HG03196 (cell line): ENCODE data around the gene ZNF821.
"Not testable (repeated sequence)": the region's sequence is repeated elsewhere in the genome, so short reads cannot be mapped to it uniquely, and the experiment has no call there.

ENCODE experiments used
- ATAC-seq: cut with Tn5 transposase; IDR thresholded peaks from one replicate; pipeline ENCODE4 v1.9.1; 2021; ENCODE audit not compliant: unreplicated experiment

ZNF821 gene, protein sequence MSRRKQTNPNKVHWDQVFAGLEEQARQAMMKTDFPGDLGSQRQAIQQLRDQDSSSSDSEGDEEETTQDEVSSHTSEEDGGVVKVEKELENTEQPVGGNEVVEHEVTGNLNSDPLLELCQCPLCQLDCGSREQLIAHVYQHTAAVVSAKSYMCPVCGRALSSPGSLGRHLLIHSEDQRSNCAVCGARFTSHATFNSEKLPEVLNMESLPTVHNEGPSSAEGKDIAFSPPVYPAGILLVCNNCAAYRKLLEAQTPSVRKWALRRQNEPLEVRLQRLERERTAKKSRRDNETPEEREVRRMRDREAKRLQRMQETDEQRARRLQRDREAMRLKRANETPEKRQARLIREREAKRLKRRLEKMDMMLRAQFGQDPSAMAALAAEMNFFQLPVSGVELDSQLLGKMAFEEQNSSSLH

DNA sequence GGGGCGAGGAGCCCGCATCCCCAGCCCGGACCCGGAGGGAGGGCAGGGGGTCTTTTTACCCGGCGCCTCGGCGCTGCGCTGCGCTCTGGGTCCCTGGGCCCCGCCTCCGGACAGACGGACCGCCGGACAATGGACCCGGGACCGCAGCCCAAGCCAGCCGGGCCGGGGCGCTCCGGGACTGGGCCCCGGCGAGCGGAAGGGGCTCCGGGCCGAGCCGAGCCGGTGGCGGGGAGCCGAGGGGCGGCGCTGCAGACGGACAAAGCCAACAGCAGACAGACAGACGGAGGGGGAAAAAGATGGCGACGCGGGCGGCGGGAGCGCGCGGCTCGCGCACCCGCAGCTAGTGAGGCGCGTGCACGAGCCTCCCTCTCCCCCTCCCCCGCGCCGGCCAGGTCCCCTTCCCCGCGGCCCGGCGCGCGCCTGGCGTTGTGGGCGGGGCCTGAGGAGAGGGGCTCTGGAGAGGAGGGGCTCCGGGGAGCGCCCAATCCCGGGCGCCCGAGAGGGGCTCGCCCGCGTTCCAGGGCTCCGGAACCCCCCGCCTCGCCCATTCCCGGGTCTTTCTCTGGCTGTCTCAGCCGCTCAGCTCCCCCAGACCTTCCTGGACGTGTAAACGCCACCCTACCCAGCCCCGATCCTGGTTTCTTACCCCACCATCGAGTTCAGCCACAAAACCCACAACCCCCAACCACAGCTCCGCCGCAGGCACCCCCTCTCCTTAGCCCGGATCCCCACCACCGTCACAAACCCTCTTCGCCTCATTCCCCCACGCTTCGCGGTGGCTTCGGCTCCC lies at the start of gene ZNF821:
Gene ZNF821, minus strand, starts transcription at position 334 of the 790 bp plus-strand sequence. CDS start 4,236 bp downstream, outside the sequence.
- ATAC-seq: peak; percentile 50

DNA sequence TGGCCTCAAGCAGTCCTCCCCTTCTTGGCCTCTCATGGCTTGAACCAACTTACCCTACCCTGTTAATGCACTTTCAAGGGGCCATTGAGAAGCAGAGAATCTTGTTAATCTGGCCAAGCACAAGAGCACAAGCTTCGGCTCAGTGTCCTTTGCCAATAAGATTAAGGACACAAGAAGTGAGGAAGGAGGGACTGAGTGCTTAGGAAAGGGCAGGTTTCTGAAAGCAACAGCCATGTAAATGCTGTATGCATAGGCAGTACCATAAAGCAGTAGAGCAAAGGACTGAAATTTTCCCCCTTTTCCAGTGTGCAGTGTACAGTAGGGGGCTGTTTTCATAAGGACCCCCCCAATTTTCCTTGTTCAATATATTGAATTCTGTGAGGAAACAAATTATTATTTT lies 49.0 kb upstream of the ZNF821 start:
- no peak for ATAC-seq

DNA sequence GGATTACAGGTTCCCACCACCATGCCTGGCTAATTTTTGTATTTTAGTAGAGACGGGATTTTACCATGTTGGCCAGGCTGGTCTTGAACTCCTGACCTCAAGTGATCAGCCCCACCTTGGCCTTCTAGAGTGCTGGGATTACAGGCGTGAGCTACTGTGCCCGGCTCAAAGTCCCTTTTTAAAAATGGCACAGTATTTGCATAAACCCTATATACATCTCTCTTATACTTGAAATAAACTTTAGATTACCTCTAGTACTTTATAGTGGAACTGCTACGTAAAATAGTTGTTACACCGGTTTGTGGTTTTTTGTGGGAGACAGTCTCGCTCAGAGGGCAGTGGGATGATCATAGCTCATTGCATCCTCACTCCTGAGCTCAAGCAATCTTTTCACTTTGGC lies 47.6 kb upstream of the ZNF821 start:
- no peak for ATAC-seq

DNA sequence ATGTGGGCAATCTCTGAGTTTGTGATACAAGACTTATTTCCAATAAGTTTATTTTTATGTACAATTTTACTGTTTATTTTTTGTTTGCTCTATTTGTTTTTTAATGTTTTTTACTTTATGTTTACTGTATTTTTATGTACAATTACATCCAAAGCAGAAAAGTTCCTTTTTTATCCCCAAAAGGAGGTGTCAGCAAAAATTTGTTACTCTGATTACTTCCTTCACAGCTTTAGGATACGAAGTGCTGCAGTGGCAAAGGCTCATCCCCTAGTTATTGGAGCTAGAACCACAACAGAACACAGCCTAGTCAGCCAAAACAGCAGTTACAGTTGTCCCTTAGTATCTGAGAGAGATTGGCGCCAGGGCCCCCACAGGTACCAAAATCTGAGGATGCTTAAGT lies 47.0 kb upstream of the ZNF821 start:
- ATAC-seq: no peak

DNA sequence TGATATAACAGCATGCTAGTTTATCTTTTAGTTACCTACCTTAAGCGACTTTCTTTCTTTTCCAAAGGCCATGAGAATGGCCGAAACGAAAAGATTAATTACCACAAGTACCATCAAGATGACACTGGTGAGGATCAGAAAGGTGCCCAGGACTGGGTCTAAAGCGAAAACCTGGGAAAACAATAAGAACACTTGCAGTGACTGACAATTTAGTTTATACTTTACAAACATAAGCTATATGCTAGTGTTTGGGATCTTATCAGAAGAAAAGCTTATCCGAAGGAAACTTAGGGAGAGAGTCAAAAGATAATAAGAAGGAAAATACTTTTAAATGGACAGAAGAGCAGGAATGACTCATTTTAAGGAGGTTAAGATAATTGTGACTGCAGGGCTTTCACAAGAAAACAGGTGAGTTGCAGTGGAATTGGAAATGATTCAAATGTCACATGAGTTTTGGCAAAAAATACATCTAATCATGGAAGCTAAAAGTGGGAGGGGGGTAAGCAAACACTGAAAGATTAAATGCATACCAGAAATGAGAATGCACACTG lies 46.1 kb upstream of the ZNF821 start:
- no peak for ATAC-seq

DNA sequence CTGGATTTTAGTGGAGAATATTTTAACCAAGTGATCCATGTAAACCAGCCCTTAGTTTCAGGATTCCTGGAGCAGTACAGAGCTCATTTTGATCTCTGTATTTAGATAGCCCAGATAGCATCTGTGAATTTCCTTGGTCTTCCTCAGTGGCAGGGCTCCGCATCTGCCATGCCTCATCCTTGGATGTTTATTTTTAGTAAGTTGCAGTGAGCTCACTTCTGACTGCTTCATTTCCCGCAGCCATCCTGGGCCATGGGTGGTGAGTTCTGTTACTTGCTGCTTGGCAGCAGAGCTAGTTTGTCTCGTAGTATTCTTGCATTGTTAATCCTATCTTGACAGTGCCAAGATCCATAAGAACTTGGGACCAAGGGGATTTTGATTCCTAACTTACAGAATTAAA lies 45.1 kb upstream of the ZNF821 start:
- no peak for ATAC-seq

DNA sequence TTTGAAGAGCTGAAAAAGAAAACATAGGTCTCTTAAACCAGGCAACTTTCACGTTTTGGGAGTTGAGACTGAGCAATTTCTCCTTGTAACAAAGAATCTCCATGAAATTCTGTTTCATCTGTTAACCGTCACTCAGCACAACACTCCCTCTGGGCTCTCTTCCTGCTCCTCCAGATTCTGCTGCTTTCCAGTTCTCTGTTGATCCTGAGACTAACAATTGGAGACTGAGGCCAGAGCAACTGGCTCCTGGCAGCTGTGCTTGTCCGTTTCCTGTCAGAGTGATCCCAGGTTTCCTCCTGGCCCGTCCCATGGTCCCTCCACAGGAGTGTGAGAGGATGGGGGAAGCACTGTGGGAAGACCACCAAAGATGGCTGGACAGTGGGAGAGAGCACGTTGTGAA lies 43.8 kb upstream of the ZNF821 start:
- ATAC-seq: no peak

DNA sequence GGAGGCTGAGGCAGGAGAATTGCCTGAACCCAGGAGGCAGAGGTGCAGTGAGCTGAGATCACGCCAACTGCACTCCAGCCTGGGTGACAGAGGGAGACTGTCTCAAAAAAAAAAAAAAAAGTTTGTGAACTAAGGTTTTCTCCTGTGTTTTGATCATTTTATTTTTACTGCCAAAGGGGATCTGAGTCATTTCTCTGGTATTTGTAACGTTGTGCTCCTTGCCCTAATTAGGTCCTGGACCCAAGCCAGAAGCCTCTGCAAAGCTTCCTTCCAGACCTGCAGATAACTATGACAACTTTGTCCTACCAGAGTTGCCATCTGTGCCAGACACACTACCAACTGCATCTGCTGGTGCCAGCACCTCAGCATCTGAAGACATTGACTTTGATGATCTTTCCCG lies 43.4 kb upstream of the ZNF821 start:
- ATAC-seq: no peak

DNA sequence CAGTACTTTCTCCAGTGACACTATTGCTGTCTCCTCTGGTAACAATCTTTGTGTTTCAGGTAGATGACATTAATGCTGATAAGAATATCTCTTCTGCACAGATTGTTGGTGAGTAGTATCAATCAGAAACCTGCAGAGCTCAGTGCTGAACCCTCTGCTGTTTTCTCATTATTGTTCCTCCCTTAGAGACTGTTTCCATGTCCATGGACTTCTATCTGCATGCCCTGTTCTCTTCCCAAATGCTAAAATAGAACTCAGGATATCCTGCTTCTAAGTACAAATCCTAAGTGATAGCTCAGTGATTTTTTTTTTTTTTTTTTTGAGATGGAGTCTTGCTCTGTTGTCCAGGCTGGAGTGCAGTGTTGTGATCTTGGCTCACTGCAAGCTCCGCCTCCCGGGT lies 40.7 kb upstream of the ZNF821 start:
- ATAC-seq: no peak

DNA sequence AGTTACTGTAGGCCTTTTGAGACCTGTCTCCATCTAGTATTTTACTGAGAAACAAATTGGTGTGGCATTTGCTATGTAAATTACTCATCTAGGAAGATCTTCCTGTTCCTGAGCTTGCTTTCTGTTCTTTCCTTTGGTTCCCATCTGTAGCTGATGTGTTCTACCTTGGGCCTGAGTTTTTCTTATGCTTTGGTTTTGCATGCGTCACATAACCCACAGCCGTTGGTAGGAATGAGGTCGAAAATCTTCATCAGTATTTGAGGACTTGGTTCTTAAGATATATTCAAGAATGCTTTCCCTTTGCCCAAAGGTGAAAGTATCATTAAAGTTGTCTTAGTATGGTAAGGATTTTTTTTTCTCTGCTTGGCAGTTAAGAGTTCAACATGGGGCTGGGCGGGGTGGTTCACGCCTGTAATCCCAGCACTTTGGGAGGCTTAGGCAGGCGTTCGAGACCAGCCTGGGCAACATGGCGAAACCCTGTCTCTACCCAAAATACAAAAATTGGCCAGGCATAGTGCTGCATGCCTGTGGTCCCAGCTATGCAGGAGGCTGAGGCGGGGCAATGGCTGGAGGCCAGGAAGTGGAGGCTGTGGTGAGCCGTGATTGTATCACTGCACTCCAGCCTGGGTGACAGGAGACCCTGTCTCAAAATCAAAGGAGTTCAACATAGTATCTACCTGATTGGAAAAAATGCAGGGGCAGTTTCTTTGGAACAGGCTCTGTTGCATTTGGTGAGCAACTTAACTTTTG lies 40.1 kb upstream of the ZNF821 start:
- no peak for ATAC-seq

DNA sequence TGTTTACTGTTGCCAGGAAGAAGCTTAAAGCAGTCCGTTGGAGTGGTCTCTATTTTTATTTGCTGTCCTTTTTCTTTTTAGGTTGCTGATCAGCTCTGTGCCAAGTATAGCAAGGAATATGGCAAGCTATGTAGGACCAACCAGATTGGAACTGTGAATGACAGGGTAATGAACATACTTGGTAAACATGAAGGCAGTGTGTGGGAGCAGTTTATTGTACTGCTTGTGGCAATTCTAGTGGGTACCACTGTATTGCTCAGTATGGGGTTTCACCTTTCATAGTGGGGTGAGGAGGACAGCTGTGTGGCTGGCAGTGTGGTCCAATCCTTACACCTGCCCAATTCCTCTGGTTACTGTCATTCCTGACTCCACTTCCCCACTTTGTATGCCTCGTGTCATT lies 36.7 kb upstream of the ZNF821 start:
- no peak for ATAC-seq

DNA sequence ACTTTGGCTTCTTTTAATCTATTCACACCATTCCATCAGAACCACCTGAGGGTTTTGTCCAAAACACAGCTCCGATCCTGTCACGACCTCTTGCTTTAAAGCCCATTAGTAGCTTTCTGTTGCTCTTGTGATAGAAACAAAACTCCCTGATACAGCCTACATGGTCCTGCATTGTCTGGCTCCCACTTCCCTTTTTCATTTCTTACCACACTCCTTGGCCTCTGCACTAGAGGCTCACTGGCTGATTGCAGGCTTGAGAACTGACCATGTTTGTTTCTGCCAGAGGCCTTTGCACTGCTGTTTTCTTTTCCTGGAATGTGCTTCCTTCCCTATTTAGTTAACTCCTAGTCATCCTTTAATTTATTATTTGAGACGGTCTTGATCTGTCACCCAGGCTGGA lies 35.1 kb upstream of the ZNF821 start:
- ATAC-seq: peak; percentile 70

DNA sequence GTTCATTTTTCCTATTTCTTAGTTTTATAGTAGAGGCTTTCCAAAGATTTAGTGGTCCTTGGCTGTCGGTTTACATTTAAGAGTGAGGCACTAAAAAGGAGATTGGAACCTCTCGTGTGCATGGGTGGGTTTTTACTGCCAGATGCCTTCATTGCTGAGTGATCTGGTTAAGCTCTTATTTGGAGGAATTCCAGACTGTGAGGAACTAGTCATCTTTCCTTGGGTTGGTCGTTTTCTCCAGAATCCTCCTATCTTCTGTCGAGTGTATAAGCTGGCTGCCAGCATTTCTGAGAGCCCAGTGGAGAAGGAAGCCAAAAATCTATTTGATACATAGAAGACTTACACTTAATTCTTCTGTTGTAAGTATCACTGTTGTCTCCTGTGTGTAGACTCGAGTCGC lies 33.9 kb upstream of the ZNF821 start:
- ATAC-seq: no peak

DNA sequence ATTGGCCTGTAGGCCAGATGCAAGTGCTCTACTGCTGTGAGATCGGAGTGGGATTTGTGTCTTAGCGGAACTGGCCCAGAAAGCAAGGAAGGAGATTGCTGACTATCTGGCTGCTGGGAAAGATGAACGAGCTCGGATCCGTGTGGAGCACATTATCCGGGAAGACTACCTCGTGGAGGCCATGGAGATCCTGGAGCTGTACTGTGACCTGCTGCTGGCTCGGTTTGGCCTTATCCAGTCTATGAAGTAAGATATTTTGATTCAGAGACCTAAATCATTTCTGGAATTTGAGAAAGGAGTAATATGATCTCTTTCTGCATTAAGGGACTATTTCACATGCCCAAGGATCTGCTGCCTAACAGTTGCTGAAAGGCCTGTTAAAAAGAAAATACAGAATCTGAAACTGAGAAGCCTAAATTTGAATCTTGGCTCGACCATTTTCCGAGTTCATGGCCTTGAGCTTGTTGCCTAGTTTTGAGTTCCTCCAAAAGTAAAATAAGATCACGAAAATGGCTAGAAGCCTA lies 32.5 kb upstream of the ZNF821 start:
- ATAC-seq: no peak

DNA sequence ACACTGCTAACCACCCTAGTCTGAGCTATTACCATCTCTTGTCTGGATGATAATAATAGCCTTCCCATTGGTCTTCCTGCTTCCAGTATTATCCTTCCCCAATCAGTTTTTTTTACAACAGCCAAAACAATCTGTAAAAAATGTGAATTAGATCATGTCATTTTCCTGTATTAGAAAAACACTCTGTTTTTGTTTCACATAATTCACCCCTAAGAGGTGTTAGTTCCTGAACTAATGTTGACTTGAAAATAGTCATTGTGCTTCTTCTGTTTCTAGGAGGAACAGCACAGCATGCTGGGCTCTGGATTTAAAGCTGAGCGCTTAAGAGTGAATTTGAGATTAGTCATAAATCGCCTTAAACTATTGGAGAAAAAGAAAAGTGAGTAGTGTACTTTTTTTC lies 31.4 kb upstream of the ZNF821 start:
- ATAC-seq: no peak

DNA sequence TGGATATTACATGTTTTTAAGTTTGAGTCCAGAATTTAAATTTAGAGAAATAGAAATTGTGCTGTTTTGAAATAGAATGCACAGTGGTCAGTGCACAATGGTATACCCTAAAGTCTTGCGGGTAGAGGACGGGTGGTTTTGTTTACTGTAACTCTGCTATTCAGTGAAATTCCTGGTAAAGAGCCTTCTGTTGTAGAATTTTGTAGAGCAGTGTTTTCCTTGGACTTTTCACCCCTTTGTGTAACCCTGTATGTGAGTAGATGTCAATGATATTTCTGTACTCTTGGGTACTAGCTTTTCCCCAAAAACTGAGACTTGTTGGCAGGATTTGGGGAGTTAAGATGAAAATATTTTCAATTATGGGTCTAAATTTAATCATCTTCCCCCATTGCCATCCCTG lies 30.8 kb upstream of the ZNF821 start:
- ATAC-seq: no peak

DNA sequence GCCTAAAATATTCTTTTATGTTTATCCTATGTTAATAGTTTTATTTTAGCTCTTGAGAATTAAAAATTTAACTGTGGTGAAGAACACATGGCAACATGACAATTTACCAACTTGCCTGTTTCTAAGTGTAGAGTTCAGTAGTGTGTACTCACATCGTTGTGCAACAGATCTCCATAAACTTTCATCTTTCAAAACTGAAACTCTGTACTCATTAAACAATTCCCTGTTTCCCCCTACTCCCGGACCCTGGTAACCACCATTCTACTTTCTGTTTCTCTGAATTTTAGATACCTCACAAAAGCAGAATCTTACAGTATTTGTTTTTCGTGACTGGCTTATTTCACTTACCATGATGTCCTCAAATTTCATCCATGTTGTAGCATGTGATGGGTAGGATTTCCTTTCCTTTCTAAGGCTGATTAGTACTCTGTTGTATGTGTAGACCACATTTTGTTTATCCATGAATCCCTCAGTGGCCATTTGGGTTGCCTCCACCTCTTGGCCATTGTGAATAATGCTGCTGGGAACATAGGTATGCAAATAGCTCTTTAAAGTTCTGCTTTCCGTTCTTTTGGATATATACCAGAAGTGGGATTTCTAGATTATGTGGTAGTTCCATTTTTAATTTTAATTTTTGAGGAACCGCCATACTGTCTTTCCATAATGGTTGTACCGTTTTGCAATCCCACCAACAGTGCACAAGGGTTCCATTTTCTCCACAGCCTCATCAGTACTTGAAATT lies 28.7 kb upstream of the ZNF821 start:
- ATAC-seq: no peak

DNA sequence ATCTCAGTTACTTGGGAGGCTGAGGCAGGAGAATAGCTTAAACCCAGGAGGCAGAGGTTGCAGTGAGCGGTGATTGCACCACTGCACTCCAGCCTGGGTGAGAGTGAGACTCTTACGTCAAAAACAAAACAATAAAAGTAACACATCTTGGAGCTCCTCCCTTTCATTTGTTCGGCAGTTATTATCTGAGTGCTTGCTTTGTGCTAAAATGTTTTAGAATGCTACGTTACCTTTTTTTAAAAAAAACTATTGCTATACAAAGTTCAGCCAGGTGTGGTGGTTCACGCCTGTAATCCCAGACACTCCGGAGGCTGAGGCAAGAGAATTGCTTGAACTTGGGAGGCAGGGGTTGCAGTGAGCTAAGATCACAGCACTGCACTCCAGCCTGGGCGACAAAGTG lies 27.1 kb upstream of the ZNF821 start:
- ATAC-seq: no peak

DNA sequence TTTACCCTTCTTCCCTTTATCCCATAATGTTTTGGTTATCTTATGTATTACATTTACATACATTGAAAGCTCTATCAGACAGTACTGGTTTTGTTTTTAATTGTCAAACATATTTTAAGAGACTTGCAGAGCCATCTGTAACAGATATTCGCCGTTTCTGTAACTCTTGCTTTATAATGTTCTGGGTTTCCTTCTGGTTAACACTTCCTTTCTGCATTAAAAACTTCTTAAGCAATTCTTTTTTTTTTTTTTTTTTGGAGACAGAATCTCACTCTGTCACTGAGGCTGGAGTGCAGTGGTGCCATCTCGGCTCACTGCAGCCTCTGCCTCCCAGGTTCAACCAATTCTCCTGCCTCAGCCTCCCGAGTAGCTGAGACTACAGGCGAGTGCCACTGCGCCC lies 21.8 kb upstream of the ZNF821 start:
- not testable (repeated sequence) for ATAC-seq

DNA sequence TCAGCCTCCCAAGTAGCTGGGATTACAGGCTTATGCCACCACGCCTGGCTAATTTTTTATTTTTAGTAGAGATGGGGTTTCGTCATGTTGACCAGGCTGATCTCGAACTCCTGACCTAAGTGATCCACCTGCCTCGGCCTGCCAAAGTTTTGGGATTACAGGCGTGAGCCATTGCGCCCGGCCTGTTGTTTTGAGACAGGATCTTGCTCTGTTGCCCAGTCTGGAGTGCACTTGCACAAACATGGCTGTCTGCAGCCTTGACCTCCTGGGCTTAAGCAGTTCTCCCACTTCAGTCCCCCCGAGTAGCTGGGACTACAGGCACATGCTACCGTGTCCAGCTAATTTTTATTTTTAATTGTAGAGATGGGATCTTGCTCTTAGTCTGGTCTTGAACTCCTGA lies 20.3 kb upstream of the ZNF821 start:
- ATAC-seq: no peak
